Keratinocyte (primary cell): ENCODE measurements around the gene CYP27A1. TPM values are rescaled to one million over a fixed set of nuclear protein-coding genes. Genes with fewer than 3 reads are reported as not detected.

ENCODE experiments used
- DNase-seq: peaks from one replicate; pipeline ENCODE4 v3.0.0-alpha.2; 2011; ENCODE audit warnings: low read depth, missing footprints, low spot score
- FAIRE-seq: peaks from 2 replicates; lab custom pipeline; 2011; peaks lifted over from hg19 to GRCh38; lab: Jason Lieb, UNC
- H2AFZ ChIP-seq: 2 replicates; pipeline ENCODE4 v1.6.0; 2012; ENCODE audit warnings: low read length, control low read depth, inconsistent platforms; ENCODE audit not compliant: control insufficient read depth
- H3K27ac ChIP-seq: 2 replicates; pipeline ENCODE4 v1.5.1; 2011; ENCODE audit warnings: low read length; ENCODE audit not compliant: control insufficient read depth, insufficient read depth
- H3K27me3 ChIP-seq: 3 replicates; pipeline ENCODE4 v1.6.0; 2011; ENCODE audit warnings: low read length; ENCODE audit not compliant: control insufficient read depth, insufficient read depth; ENCODE audit errors: extremely low read depth
- H3K36me3 ChIP-seq, 2 experiments: 2 replicates in 1 of 2; 3 replicates in 1 of 2; pipeline ENCODE4 v1.5.1; 2011; ENCODE audit warnings: low read length in 2 of 2, mild to moderate bottlenecking in 1 of 2; ENCODE audit not compliant: control insufficient read depth in 2 of 2, insufficient read depth in 2 of 2; ENCODE audit errors: extremely low read depth in 1 of 2
- H3K4me1 ChIP-seq: 3 replicates; pipeline ENCODE4 v1.5.1; 2011; ENCODE audit warnings: low read length; ENCODE audit not compliant: control insufficient read depth, insufficient read depth; ENCODE audit errors: extremely low read depth
- H3K4me2 ChIP-seq: 3 replicates; pipeline ENCODE4 v1.6.0; 2011; ENCODE audit warnings: low read depth, low read length; ENCODE audit not compliant: control insufficient read depth, insufficient read depth; ENCODE audit errors: extremely low read depth
- H3K4me3 ChIP-seq, 3 experiments: fragments of 200-600 bp in 1 of 3; sonication (generic) in 1 of 3; 2 replicates in 2 of 3; 3 replicates in 1 of 3; pipeline ENCODE4 v1.5.1; 2011 to 2016; ENCODE audit warnings: low read length in 3 of 3, mild to moderate bottlenecking in 3 of 3, control low read depth in 2 of 3, inconsistent platforms in 1 of 3, low read depth in 1 of 3, mixed read lengths in 1 of 3, mixed run types in 1 of 3, moderate library complexity in 1 of 3; ENCODE audit not compliant: control insufficient read depth in 2 of 3, insufficient read depth in 2 of 3; ENCODE audit errors: extremely low read depth in 1 of 3
- H3K79me2 ChIP-seq: 2 replicates; pipeline ENCODE4 v1.6.0; 2012; ENCODE audit warnings: low read length; ENCODE audit not compliant: control insufficient read depth, insufficient read depth
- H3K9ac ChIP-seq: 3 replicates; pipeline ENCODE4 v1.6.0; 2011; ENCODE audit warnings: low read length; ENCODE audit not compliant: control insufficient read depth, insufficient read depth; ENCODE audit errors: extremely low read depth
- H3K9me1 ChIP-seq: 3 replicates; pipeline ENCODE4 v1.6.0; 2011; ENCODE audit warnings: low read length; ENCODE audit not compliant: control insufficient read depth, insufficient read depth; ENCODE audit errors: extremely low read depth
- H3K9me3 ChIP-seq: 2 replicates; pipeline ENCODE4 v1.5.1; 2012; ENCODE audit warnings: low read depth, low read length; ENCODE audit not compliant: control insufficient read depth
- H4K20me1 ChIP-seq: 3 replicates; pipeline ENCODE4 v1.6.0; 2011; ENCODE audit warnings: low read length; ENCODE audit not compliant: control insufficient read depth, insufficient read depth; ENCODE audit errors: extremely low read depth
- EZH2 ChIP-seq: IDR thresholded peaks from one replicate; pipeline ENCODE4 v1.6.1; 2012; ENCODE audit warnings: inconsistent platforms, mild to moderate bottlenecking, low read length, moderate library complexity
- dilution Hi-C: fragments of 300-500 bp; cut with MboI; formaldehyde crosslinking; loops from one replicate; pipeline ENCODE4 v1.7.0; 2020; ENCODE audit warnings: low sequenced_read_pairs; ENCODE audit not compliant: extremely low pct_ligation_motif_present
- polyA plus RNA-seq, 5 experiments: library from polyadenylated mRNA; depleted of rRNA in 3 of 5; stranded (reverse) in 3 of 5; stranded (forward) in 1 of 5; unstranded in 1 of 5; fragments of >200 nt; gene quantifications; 1 replicate in 1 of 5; 2 replicates in 3 of 5; 3 replicates in 1 of 5; pipeline versions ENCODE4 v1.2.1 to v1.2.3, GENCODE V29; 2011 to 2012; ENCODE audit warnings: missing spikeins in 2 of 5, low read depth in 1 of 5, low replicate concordance in 1 of 5
- TF ChIP-seq, protein P1 (sequence below), 3 experiments: IDR thresholded peaks in 1 of 3; conservative IDR thresholded peaks in 1 of 3; optimal IDR thresholded peaks in 1 of 3; 2 replicates in 2 of 3; 3 replicates in 1 of 3; pipeline versions ENCODE3 to v1.5.1; 2011; ENCODE audit warnings: low read length in 3 of 3, mild to moderate bottlenecking in 3 of 3, moderate library complexity in 2 of 3, control low read depth in 1 of 3, inconsistent platforms in 1 of 3; ENCODE audit not compliant: insufficient read depth in 2 of 3; ENCODE audit errors: extremely low read depth in 1 of 3

CYP27A1 gene
- polyA plus RNA-seq, 1 donor (not counting 4 experiments of a cell fraction or from before 2014, with no cell fraction given), result 0.12 TPM

DNA sequence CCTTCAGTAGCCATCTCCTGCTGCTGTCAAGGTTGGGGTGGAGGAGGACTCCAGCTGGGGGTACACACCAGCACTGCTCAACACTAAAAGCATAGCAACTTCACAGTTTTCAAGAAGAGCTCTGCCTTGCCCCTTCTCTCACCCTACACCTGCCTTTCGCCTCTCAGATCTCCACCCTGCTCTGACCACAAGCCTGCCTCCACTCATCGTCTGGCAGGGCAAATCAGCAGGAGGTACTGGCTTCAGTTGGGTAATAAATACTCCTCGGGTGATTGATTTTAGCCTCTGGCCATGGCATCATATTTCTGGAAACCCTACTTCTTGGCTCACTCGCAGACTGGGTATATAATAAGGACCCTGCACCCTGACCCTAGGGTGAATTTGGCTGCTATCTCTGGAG, 52.7 kb downstream of the CYP27A1 start:
- peaks cover 30% of the 10 kb centered on the region for H3K27me3 ChIP-seq
- H3K4me3 ChIP-seq, result no peak overlapping the region
- no peak overlapping the region for H3K9ac ChIP-seq
- H3K27ac ChIP-seq, result no peak overlapping the region
- DNase-seq, result no peak
- FAIRE-seq, result no peak
- peaks cover 7% of the 10 kb centered on the region for H3K4me1 ChIP-seq
- H3K9me3 ChIP-seq, result no peaks in the 10 kb centered on the region
- no peaks in the 10 kb centered on the region for H3K36me3 ChIP-seq
- no peaks in the 10 kb centered on the region for H3K79me2 ChIP-seq
- no peak overlapping the region for H3K4me2 ChIP-seq
- H4K20me1 ChIP-seq, result no peaks in the 10 kb centered on the region
- no peaks in the 10 kb centered on the region for H3K9me1 ChIP-seq
- TF ChIP-seq, protein P1, sequence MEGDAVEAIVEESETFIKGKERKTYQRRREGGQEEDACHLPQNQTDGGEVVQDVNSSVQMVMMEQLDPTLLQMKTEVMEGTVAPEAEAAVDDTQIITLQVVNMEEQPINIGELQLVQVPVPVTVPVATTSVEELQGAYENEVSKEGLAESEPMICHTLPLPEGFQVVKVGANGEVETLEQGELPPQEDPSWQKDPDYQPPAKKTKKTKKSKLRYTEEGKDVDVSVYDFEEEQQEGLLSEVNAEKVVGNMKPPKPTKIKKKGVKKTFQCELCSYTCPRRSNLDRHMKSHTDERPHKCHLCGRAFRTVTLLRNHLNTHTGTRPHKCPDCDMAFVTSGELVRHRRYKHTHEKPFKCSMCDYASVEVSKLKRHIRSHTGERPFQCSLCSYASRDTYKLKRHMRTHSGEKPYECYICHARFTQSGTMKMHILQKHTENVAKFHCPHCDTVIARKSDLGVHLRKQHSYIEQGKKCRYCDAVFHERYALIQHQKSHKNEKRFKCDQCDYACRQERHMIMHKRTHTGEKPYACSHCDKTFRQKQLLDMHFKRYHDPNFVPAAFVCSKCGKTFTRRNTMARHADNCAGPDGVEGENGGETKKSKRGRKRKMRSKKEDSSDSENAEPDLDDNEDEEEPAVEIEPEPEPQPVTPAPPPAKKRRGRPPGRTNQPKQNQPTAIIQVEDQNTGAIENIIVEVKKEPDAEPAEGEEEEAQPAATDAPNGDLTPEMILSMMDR (optimal IDR thresholded peaks at IDR 0.05 in 1 of 3, IDR thresholded peaks at IDR 0.05 in 1 of 3, conservative IDR thresholded peaks at IDR 0.05 in 1 of 3; ENCODE audit: extremely low read depth in 1 of 3, insufficient read depth in 2 of 3, low read length in 3 of 3), result no peak
- TF ChIP-seq EZH2, result no peak
- no peak overlapping the region for H2AFZ ChIP-seq
- dilution Hi-C loops, result no loop called here

DNA sequence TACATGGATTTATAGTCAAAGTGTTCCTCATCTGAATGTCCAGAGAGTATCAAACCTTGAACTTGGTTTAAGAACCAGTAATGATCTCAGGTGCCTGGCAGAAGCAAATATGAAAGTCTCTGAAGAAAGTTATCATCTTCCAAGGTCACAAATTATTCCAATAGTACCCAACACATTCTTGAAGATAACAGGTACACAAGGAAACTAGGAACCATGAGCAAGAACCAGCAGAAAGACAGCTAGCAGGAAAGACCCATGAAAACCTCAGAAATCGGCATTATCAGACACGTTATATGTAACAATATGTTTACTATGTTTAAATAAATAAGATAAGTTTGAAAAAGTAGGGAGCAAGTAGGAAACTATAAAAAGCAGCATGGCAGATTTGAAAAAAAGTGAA, 55.5 kb downstream of the CYP27A1 start:
- Histone ChIP-seq H3K9ac (no peak overlapping the region), H3K27me3 (peaks cover 23% of the 10 kb centered on the region), H3K4me1 (peaks cover 3% of the 10 kb centered on the region), H3K27ac (no peak overlapping the region), H3K79me2 (no peaks in the 10 kb centered on the region), H3K9me3 (no peaks in the 10 kb centered on the region), H4K20me1 (no peaks in the 10 kb centered on the region), H3K4me2 (no peak overlapping the region), H3K36me3 (no peaks in the 10 kb centered on the region), H3K4me3 (no peak overlapping the region), H3K9me1 (no peaks in the 10 kb centered on the region), H2AFZ (no peak overlapping the region)
- no peak for TF ChIP-seq EZH2
- TF ChIP-seq, protein P1 (optimal IDR thresholded peaks at IDR 0.05 in 1 of 3, IDR thresholded peaks at IDR 0.05 in 1 of 3, conservative IDR thresholded peaks at IDR 0.05 in 1 of 3; ENCODE audit: extremely low read depth in 1 of 3, insufficient read depth in 2 of 3, low read length in 3 of 3), result no peak
- FAIRE-seq (no peak), DNase-seq (no peak)
- dilution Hi-C loops, result no loop called here
